GM10266 (cell line): ENCODE measurements around the gene PRPF4.

Source experiments
- DNase-seq: peaks from one replicate; pipeline ENCODE4 v3.0.0; 2012; ENCODE audit errors: extremely low spot score
- CTCF ChIP-seq: IDR thresholded peaks from 2 replicates; pipeline ENCODE4 v1.5.1; 2012; ENCODE audit warnings: mild to moderate bottlenecking, low read depth; ENCODE audit not compliant: control insufficient read depth, insufficient read depth; ENCODE audit errors: missing control alignments

Gene PRPF4

GRCh38 chr9:113254991-113255390, 20.5 kb upstream of the PRPF4 start:
- no peak for TF ChIP-seq CTCF
- DNase-seq = no peak

GRCh38 chr9:113255438-113255837, 20.0 kb upstream of the PRPF4 start:
- no peak for TF ChIP-seq CTCF
- DNase-seq = no peak

GRCh38 chr9:113257863-113258262, 17.6 kb upstream of the PRPF4 start:
- TF ChIP-seq CTCF = no peak
- DNase-seq = no peak

- DNase-seq = no peak
- no peak for TF ChIP-seq CTCF
Observed at GRCh38 chr9:113258282-113258681, 17.2 kb upstream of the PRPF4 start.

GRCh38 chr9:113261917-113262671, 13.4 kb upstream of the PRPF4 start:
- DNase-seq = no peak
- no peak for TF ChIP-seq CTCF

GRCh38 chr9:113266174-113266573, 9.3 kb upstream of the PRPF4 start:
- DNase-seq = no peak
- no peak for TF ChIP-seq CTCF

- no peak for TF ChIP-seq CTCF
Observed at GRCh38 chr9:113267911-113268566, 7.4 kb upstream of the PRPF4 start.

More at GRCh38 chr9:113267911-113268566, 7.4 kb upstream of the PRPF4 start:
- no peak for DNase-seq
